Retinal pigment epithelial cell (primary cell): ENCODE data around the gene MPC2.

Experiments
- DNase-seq: peaks from one replicate; pipeline ENCODE4 v3.0.0-alpha.2; 2010; ENCODE audit warnings: low read depth
- H3K4me3 ChIP-seq: 2 replicates; pipeline ENCODE4 v1.5.1; 2011; ENCODE audit warnings: mild to moderate bottlenecking, low read length, control low read depth, moderate library complexity
- CTCF ChIP-seq: conservative IDR thresholded peaks from 2 replicates; pipeline ENCODE4 v1.5.1; 2011; ENCODE audit warnings: low read depth, low read length, control low read depth, inconsistent platforms

Gene MPC2

GRCh38 chr1:167936930-167937708, at the start of gene MPC2:
TSS of gene MPC2 (minus strand) at chr1:167937072. CDS start at chr1:167935841, 1,231 bp downstream.
- no peak for TF ChIP-seq CTCF
- peak within 1 kb of the TSS; percentile 89 for H3K4me3 ChIP-seq
- no peak for DNase-seq

GRCh38 chr1:167984886-167985489, 48.1 kb upstream of the MPC2 start:
- TF ChIP-seq CTCF, result no peak
- DNase-seq, result no peak
- no peak overlapping the region for H3K4me3 ChIP-seq

GRCh38 chr1:167983797-167984420, 47.0 kb upstream of the MPC2 start:
- no peak for DNase-seq
- H3K4me3 ChIP-seq, result no peak overlapping the region
- no peak for TF ChIP-seq CTCF

- no peak for TF ChIP-seq CTCF
Observed at GRCh38 chr1:167981933-167982332, 45.1 kb upstream of the MPC2 start.

GRCh38 chr1:167977245-167977644, 40.4 kb upstream of the MPC2 start:
- no peak for TF ChIP-seq CTCF
- DNase-seq, result no peak
- H3K4me3 ChIP-seq, result no peak overlapping the region

More at GRCh38 chr1:167981933-167982332, 45.1 kb upstream of the MPC2 start:
- DNase-seq, result no peak
- H3K4me3 ChIP-seq, result no peak overlapping the region

- H3K4me3 ChIP-seq, result no peak overlapping the region
- no peak for TF ChIP-seq CTCF
- no peak for DNase-seq
Observed at GRCh38 chr1:167974698-167975097, 37.8 kb upstream of the MPC2 start.
